ENCODE measurements around the gene GRIK5. TPM values are rescaled to one million over a fixed set of nuclear protein-coding genes. Genes with fewer than 3 reads are reported as not detected.

Gene GRIK5
- total RNA-seq, 2 donors from 2014 or later, result 2.1 to 5.9 TPM

GRCh38 chr19:42092350-42092749 is 22.3 kb upstream of the GRIK5 start:
- no peaks in the 10 kb centered on the region for H3K9me3 ChIP-seq
- intact Hi-C loops (cut with DNase I), result no loop called here
- no peak overlapping the region for H3K4me3 ChIP-seq
- peak; percentile 27 for ATAC-seq
- peaks cover 2% of the 10 kb centered on the region for H3K4me1 ChIP-seq
- no peaks in the 10 kb centered on the region for H3K36me3 ChIP-seq (replicated peaks in 1 of 2; ENCODE audit: insufficient read depth in 1 of 2, low read depth in 2 of 2)
- H3K27me3 ChIP-seq, result no peaks in the 10 kb centered on the region
- H3K27ac ChIP-seq, result no peak overlapping the region
- TF ChIP-seq, protein P1, sequence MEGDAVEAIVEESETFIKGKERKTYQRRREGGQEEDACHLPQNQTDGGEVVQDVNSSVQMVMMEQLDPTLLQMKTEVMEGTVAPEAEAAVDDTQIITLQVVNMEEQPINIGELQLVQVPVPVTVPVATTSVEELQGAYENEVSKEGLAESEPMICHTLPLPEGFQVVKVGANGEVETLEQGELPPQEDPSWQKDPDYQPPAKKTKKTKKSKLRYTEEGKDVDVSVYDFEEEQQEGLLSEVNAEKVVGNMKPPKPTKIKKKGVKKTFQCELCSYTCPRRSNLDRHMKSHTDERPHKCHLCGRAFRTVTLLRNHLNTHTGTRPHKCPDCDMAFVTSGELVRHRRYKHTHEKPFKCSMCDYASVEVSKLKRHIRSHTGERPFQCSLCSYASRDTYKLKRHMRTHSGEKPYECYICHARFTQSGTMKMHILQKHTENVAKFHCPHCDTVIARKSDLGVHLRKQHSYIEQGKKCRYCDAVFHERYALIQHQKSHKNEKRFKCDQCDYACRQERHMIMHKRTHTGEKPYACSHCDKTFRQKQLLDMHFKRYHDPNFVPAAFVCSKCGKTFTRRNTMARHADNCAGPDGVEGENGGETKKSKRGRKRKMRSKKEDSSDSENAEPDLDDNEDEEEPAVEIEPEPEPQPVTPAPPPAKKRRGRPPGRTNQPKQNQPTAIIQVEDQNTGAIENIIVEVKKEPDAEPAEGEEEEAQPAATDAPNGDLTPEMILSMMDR (IDR thresholded peaks at IDR 0.05), result peak in 5 of 7 experiments; percentile 11 to 29 (median 22)
- no peak for TF ChIP-seq POLR2A (IDR thresholded peaks at IDR 0.05)
- 36 to 88% methylated on average over 2 to 5 of the region's 5 CpGs for WGBS, 2 donors
- peak in 2 of 4 donors; percentile 36 to 53 for DNase-seq

DNA sequence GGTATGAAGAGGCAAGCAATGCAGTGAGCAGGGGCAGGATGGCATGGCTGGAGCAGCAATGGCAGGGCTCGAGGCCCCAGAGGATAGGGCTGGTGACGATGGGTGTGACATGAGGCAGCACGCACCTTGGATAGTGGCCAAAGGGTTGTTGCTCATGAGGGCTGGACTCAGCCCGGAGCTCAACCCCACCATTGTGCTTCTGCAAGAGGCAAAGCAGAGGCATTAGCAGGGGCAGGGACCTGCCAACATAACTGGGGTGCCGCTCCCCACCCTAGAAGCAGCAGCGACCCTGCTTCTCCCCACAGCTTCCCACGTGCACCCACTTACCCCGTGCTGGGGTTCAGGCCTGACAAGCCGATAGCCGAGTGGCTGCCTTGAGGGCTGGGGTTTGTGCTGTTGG is 21.7 kb upstream of the GRIK5 start:
- TF ChIP-seq, protein P1 (IDR thresholded peaks at IDR 0.05), result no peak
- no peak for TF ChIP-seq POLR2A (IDR thresholded peaks at IDR 0.05)
- Histone ChIP-seq H3K4me1 (no peaks in the 10 kb centered on the region), H3K36me3 (replicated peaks in 1 of 2; ENCODE audit: insufficient read depth in 1 of 2, low read depth in 2 of 2) (no peaks in the 10 kb centered on the region), H3K4me3 (no peak overlapping the region), H3K9me3 (no peaks in the 10 kb centered on the region), H3K27ac (no peak overlapping the region), H3K27me3 (no peaks in the 10 kb centered on the region)
- 62 to 71% methylated on average over 10 of the region's 10 CpGs for WGBS, 2 donors
- intact Hi-C loops (cut with DNase I), result no loop called here
- ATAC-seq (no peak), DNase-seq (no peak)

GRCh38 chr19:42091300-42091699 is 21.3 kb upstream of the GRIK5 start:
- WGBS, 2 donors, result 82% methylated on average over 12 of the region's 13 CpGs; no CpG with 5 or more reads in 1 of the 2 donors
- no peak for DNase-seq
- Histone ChIP-seq H3K27ac (no peak overlapping the region), H3K4me3 (no peak overlapping the region), H3K27me3 (no peaks in the 10 kb centered on the region), H3K9me3 (no peaks in the 10 kb centered on the region), H3K36me3 (replicated peaks in 1 of 2; ENCODE audit: insufficient read depth in 1 of 2, low read depth in 2 of 2) (no peaks in the 10 kb centered on the region), H3K4me1 (no peaks in the 10 kb centered on the region)
- ATAC-seq, result no peak
- intact Hi-C loops (cut with DNase I), result no loop called here
- no peak for TF ChIP-seq POLR2A (IDR thresholded peaks at IDR 0.05)
- TF ChIP-seq, protein P1 (IDR thresholded peaks at IDR 0.05), result no peak

GRCh38 chr19:42090672-42091071 is 20.7 kb upstream of the GRIK5 start:
- DNase-seq, result no peak
- intact Hi-C loops (cut with DNase I), result no loop called here
- no peaks in the 10 kb centered on the region for H3K9me3 ChIP-seq
- no peak for TF ChIP-seq POLR2A (IDR thresholded peaks at IDR 0.05)
- TF ChIP-seq, protein P1 (IDR thresholded peaks at IDR 0.05), result no peak
- H3K27ac ChIP-seq, result no peak overlapping the region
- H3K36me3 ChIP-seq (replicated peaks in 1 of 2; ENCODE audit: insufficient read depth in 1 of 2, low read depth in 2 of 2), result no peaks in the 10 kb centered on the region
- ATAC-seq, result no peak
- 57 to 66% methylated on average over 9 of the region's 9 CpGs for WGBS, 2 donors
- H3K27me3 ChIP-seq, result no peaks in the 10 kb centered on the region
- H3K4me3 ChIP-seq, result no peak overlapping the region
- H3K4me1 ChIP-seq, result no peaks in the 10 kb centered on the region

DNA sequence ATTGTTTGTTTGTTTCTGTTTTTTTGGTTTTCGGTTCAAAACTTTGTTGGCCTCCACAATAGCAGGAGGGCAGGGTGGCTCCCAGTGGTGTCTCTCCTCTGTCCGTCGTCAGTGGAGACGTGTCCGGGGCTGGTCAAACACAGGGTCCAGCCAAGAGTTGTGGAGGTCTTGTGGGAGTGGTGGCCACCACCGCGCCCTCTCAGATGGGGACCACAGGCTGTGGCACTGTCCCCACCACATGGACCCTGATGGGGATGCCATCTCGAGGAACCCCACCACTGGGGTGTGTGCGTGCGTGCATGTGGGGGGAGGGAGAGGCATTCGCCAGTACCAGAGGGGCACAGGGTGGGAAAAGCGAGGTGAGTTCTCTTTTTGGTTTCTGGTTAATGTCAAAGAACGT is 19.8 kb upstream of the GRIK5 start:
- Histone ChIP-seq H3K4me1 (no peaks in the 10 kb centered on the region), H3K9me3 (no peaks in the 10 kb centered on the region), H3K27ac (no peak overlapping the region), H3K4me3 (no peak overlapping the region), H3K36me3 (replicated peaks in 1 of 2; ENCODE audit: insufficient read depth in 1 of 2, low read depth in 2 of 2) (no peaks in the 10 kb centered on the region), H3K27me3 (no peaks in the 10 kb centered on the region)
- intact Hi-C loops (cut with DNase I), result no loop called here
- ATAC-seq, result no peak
- no peak for DNase-seq
- TF ChIP-seq POLR2A (IDR thresholded peaks at IDR 0.05), result no peak
- TF ChIP-seq, protein P1 (IDR thresholded peaks at IDR 0.05), result no peak
- WGBS, 2 donors, result 78 to 85% methylated on average over 13 of the region's 13 CpGs
